ENCODE measurements around the gene POPDC2.

- TF ChIP-seq ATF7 (IDR thresholded peaks at IDR 0.05; ENCODE audit: low read depth): no peak
- no peak for TF ChIP-seq POLR2AphosphoS5 (IDR thresholded peaks at IDR 0.05; ENCODE audit: low read length)
- TF ChIP-seq POU2F2 (IDR thresholded peaks at IDR 0.05; ENCODE audit: borderline replicate concordance, low read depth, low read length): no peak
- no peak for TF ChIP-seq ZZZ3 (IDR thresholded peaks at IDR 0.05; ENCODE audit: control insufficient read depth, insufficient read length, low read depth)
- TF ChIP-seq CTCF (IDR thresholded peaks at IDR 0.05 in 2 of 3, conservative IDR thresholded peaks at IDR 0.05 in 1 of 3; ENCODE audit: control insufficient read depth in 2 of 3, extremely low read depth in 1 of 3, insufficient read depth in 1 of 3, low read depth in 3 of 3, low read length in 3 of 3): no peak
Observed at GRCh38 chr3:119625451-119626153, 34.8 kb downstream of the POPDC2 start.
